ENCODE measurements around the gene NRP1.

NRP1 gene

DNA sequence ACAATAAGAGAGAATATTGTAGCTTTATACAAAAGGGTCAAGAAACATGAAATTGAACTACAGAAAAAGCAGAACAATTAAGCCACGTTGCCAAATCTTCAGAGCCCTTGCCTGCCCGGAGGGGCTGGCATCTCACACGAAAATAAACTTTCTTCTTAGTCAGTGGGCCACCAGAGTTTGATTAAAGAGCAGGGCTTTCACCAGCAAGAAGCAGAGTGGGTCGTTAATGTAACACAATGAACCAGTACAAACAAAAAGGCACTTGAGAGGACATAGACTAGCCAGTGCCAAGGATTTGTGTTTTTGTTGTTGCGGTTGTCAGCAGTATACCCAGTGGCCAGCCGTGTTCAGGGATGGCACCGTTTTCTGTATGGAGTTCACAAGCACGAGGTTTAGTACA is 155.4 kb downstream of the NRP1 start:
- Mint-ChIP-seq H3K4me3 (no peak overlapping the region), H3K9me3 (no peaks in the 10 kb centered on the region)
- ATAC-seq (replicated peaks; ENCODE audit: extremely low read depth, poor library complexity, severe bottlenecking) = no peak

GRCh38 chr10:33178026-33178755 is 156.3 kb downstream of the NRP1 start:
- Mint-ChIP-seq H3K27ac (ENCODE audit: low read depth) (no peak overlapping the region), H3K4me3 (no peak overlapping the region), H3K27me3 (peaks cover 41% of the 10 kb centered on the region), H3K36me3 (ENCODE audit: insufficient read depth) (peaks cover 1% of the 10 kb centered on the region), H3K4me1 (peaks cover 9% of the 10 kb centered on the region), H3K9me3 (no peaks in the 10 kb centered on the region)
- ATAC-seq (replicated peaks; ENCODE audit: extremely low read depth, poor library complexity, severe bottlenecking) = no peak
- no peak for DNase-seq (ENCODE audit: low spot score in 2 of 2)

More for the DNA sequence above, 155.4 kb downstream of the NRP1 start:
- no peak overlapping the region for H3K27ac Mint-ChIP-seq (ENCODE audit: low read depth)
- peaks cover 33% of the 10 kb centered on the region for H3K27me3 Mint-ChIP-seq
- peaks cover 9% of the 10 kb centered on the region for H3K4me1 Mint-ChIP-seq
- H3K36me3 Mint-ChIP-seq (ENCODE audit: insufficient read depth) = peaks cover 1% of the 10 kb centered on the region
- no peak for DNase-seq (ENCODE audit: low spot score in 2 of 2)

GRCh38 chr10:33176688-33177087 is 157.8 kb downstream of the NRP1 start:
- no peak overlapping the region for H3K4me3 Mint-ChIP-seq
- peaks cover 56% of the 10 kb centered on the region for H3K27me3 Mint-ChIP-seq
- no peak overlapping the region for H3K27ac Mint-ChIP-seq (ENCODE audit: low read depth)
- DNase-seq (ENCODE audit: low spot score in 2 of 2) (no peak), ATAC-seq (replicated peaks; ENCODE audit: extremely low read depth, poor library complexity, severe bottlenecking) (no peak)
- peaks cover 9% of the 10 kb centered on the region for H3K4me1 Mint-ChIP-seq
- H3K36me3 Mint-ChIP-seq (ENCODE audit: insufficient read depth) = no peaks in the 10 kb centered on the region
- H3K9me3 Mint-ChIP-seq = no peaks in the 10 kb centered on the region

DNA sequence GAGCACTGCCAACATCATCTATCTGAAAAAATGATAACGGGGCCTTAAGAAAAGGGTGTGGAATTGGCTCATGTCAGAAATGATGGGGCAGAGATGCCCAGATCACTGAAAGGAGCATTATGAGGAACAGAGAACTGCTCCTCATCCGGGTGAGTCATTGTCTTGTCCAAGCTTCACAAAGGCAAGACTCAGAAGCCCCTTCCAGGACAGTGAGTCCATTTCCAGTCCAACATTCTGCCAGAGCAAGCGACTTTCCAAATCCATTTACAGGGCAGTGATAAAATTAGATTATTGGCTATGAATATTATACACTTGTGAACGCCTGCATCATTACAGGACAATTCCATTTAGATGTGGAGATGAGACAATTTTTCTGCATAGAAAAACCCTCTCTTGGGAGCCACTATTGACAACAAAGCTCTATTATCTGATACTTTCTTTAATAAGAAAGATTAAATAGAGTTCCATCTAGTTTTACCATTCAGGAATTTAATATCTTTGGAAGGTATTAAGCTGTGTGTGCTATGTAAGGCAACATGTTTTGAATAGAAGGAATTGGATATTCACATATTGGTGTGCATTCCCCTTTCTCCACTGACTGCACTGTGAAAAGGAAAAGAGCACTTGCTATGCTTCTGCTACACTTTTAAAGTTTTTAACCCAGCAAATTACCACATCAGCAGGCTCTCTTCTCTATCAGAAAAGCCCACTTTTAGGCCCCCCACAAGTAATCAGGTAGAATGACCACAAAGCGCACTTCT is 159.6 kb downstream of the NRP1 start:
- ATAC-seq (replicated peaks; ENCODE audit: extremely low read depth, poor library complexity, severe bottlenecking) = no peak
- Mint-ChIP-seq H3K4me3 (no peak overlapping the region), H3K27me3 (peaks cover 65% of the 10 kb centered on the region), H3K36me3 (ENCODE audit: insufficient read depth) (no peaks in the 10 kb centered on the region), H3K9me3 (no peaks in the 10 kb centered on the region), H3K27ac (ENCODE audit: low read depth) (no peak overlapping the region), H3K4me1 (peaks cover 6% of the 10 kb centered on the region)
- no peak for DNase-seq (ENCODE audit: low spot score in 2 of 2)

DNA sequence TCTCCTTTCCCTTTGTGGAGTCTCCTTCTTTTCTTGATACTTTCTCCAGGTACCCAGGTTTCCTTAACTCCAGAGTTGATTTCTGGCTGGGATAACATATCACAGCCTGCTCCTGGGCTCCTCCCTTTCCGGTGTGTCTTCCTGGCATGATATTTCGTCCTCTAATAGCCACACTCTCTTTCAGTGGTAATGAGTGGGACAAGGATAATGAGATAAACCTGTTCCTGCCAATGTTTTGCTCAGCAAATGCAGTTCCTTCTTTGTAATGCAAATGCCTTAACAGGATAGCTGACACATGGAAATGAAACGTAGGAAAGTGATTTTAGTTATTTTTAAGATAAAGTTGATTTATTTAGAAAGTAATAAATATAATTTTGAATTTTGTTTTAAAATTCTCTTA is 168.6 kb downstream of the NRP1 start:
- H3K36me3 Mint-ChIP-seq (ENCODE audit: insufficient read depth) = no peaks in the 10 kb centered on the region
- ATAC-seq (replicated peaks; ENCODE audit: extremely low read depth, poor library complexity, severe bottlenecking) = no peak
- H3K27ac Mint-ChIP-seq (ENCODE audit: low read depth) = no peak overlapping the region
- H3K4me3 Mint-ChIP-seq = no peak overlapping the region
- H3K4me1 Mint-ChIP-seq = no peaks in the 10 kb centered on the region
- no peaks in the 10 kb centered on the region for H3K9me3 Mint-ChIP-seq
- no peak for DNase-seq (ENCODE audit: low spot score in 2 of 2)
- H3K27me3 Mint-ChIP-seq = peaks cover 19% of the 10 kb centered on the region

DNA sequence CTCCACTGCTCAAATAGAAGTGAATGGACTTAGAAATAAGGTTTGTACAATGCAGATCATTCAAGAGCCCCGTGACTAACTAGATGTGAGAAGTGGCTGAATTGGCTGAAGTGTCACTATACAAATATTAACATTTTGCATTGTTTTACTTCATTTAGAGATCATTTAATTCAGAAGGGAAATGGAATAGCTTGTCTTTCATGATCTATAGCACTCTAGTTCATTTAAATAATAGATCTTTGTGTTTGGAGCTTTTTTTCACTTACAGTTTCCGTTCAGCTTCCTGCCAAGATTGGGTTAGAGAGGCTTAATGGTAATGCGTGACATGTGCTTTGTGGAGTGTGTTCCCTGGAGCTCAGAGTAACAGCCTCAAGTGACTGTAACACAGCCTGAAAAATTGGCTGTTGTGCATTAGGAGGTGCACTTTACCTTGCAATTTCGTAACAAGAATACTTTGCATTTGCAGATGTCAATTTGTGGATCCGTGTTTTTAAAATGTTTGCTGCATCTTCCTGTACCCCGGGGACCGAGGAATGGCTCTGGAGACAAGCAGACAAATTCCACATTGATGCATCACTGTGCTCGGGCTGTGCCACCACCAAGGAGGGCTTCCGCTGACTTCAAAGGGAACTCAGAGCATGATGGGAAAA is 170.3 kb downstream of the NRP1 start:
- Mint-ChIP-seq H3K4me1 (no peaks in the 10 kb centered on the region), H3K9me3 (no peaks in the 10 kb centered on the region), H3K27ac (ENCODE audit: low read depth) (no peak overlapping the region), H3K36me3 (ENCODE audit: insufficient read depth) (no peaks in the 10 kb centered on the region), H3K4me3 (no peak overlapping the region), H3K27me3 (peaks cover 2% of the 10 kb centered on the region)
- DNase-seq (ENCODE audit: low spot score in 2 of 2) = no peak
- ATAC-seq (replicated peaks; ENCODE audit: extremely low read depth, poor library complexity, severe bottlenecking) = no peak

- H3K4me3 Mint-ChIP-seq = no peak overlapping the region
- H3K4me1 Mint-ChIP-seq = no peaks in the 10 kb centered on the region
- H3K9me3 Mint-ChIP-seq = no peaks in the 10 kb centered on the region
- DNase-seq (ENCODE audit: low spot score in 2 of 2) = no peak
- H3K27ac Mint-ChIP-seq (ENCODE audit: low read depth) = no peak overlapping the region
- ATAC-seq (replicated peaks; ENCODE audit: extremely low read depth, poor library complexity, severe bottlenecking) = no peak
- no peaks in the 10 kb centered on the region for H3K36me3 Mint-ChIP-seq (ENCODE audit: insufficient read depth)
- H3K27me3 Mint-ChIP-seq = no peaks in the 10 kb centered on the region
These were observed 172.3 kb downstream of the NRP1 start for GRCh38 chr10:33162248-33162575.

DNA sequence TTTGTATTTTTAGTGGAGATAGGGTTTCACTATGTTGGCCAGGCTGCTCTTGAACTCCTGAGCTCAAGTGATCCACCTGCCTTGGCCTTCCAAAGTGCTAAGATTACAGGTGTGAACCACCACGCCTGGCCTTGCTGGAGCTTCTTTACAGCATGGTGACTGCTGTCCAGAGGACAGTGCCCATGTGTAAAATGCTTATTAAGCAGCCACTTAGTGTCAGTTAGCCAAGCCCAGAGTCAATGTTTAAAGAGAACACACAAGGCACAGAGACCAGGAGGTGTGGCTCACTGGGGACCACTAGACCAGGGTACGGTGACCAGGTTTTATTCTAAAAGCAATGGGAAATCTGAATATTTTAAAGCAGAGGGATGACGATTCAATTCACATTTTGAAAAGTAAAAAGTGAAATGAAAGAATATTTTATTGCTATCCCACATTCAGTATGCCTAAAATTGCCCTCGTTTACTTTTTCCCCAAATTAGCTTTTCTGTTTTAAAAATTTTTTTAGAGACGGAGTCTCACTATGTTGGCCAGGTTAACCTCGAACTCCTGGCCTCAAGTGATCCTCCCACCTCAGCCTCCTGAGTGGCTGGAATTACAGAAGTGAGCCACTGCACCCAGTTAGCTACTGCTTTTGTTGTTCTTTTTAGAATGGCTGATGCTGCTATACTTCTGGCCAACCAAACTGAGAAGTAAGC is 172.8 kb downstream of the NRP1 start:
- H3K27me3 Mint-ChIP-seq = no peaks in the 10 kb centered on the region
- no peaks in the 10 kb centered on the region for H3K9me3 Mint-ChIP-seq
- no peaks in the 10 kb centered on the region for H3K36me3 Mint-ChIP-seq (ENCODE audit: insufficient read depth)
- no peaks in the 10 kb centered on the region for H3K4me1 Mint-ChIP-seq
- no peak overlapping the region for H3K27ac Mint-ChIP-seq (ENCODE audit: low read depth)
- ATAC-seq (replicated peaks; ENCODE audit: extremely low read depth, poor library complexity, severe bottlenecking) (no peak), DNase-seq (ENCODE audit: low spot score in 2 of 2) (no peak)
- H3K4me3 Mint-ChIP-seq = no peak overlapping the region

DNA sequence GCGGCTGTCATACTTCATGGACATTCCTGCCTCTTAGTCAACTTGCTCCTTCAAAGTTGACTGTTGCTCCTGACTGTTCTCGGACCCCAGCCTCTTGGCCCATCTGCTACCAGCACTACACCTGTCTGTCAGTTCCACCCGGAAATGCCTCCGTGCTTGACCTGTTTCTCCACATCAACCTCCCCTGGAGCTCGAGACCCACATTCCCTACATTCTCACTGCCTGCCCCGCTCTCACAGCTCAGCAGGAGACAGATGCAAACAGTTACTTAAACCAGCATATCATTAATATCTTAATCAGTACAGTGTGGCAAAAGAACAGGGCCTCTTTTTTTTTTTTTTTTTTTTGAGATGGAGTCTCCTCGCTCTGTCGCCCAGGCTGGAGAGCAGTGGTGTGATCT is 174.3 kb downstream of the NRP1 start:
- Mint-ChIP-seq H3K9me3 (no peaks in the 10 kb centered on the region), H3K4me1 (peaks cover 8% of the 10 kb centered on the region), H3K4me3 (no peak overlapping the region), H3K36me3 (ENCODE audit: insufficient read depth) (no peaks in the 10 kb centered on the region), H3K27ac (ENCODE audit: low read depth) (no peak overlapping the region), H3K27me3 (no peaks in the 10 kb centered on the region)
- no peak for DNase-seq (ENCODE audit: low spot score in 2 of 2)
- ATAC-seq (replicated peaks; ENCODE audit: extremely low read depth, poor library complexity, severe bottlenecking) = no peak

DNA sequence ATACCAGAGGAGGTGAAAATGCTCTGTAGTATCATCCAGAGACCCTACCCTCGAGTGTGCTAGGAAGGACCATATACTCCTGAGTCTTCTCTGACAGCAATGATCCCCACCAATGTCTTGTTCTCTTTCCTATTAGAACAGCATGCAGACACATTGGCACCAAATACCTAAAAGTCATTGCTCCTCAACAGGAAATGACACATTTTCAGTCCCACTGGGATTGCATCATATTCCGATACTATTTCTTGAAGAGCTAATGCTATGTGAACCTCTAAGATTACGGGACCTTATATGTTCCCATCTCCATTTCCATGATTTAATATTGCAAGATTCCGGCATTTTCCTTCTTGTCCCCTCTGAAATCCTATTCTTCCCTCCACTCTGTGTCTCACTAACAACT is 177.4 kb downstream of the NRP1 start:
- Mint-ChIP-seq H3K36me3 (ENCODE audit: insufficient read depth) (no peaks in the 10 kb centered on the region), H3K4me1 (peaks cover 25% of the 10 kb centered on the region), H3K27me3 (no peaks in the 10 kb centered on the region), H3K27ac (ENCODE audit: low read depth) (no peak overlapping the region), H3K9me3 (no peaks in the 10 kb centered on the region), H3K4me3 (no peak overlapping the region)
- ATAC-seq (replicated peaks; ENCODE audit: extremely low read depth, poor library complexity, severe bottlenecking) = no peak
- DNase-seq (ENCODE audit: low spot score in 2 of 2) = no peak

- Mint-ChIP-seq H3K27ac (ENCODE audit: low read depth) (peak overlapping the region; percentile 11), H3K36me3 (ENCODE audit: insufficient read depth) (no peaks in the 10 kb centered on the region), H3K27me3 (no peaks in the 10 kb centered on the region), H3K4me3 (peak overlapping the region; percentile 10), H3K4me1 (peaks cover 30% of the 10 kb centered on the region), H3K9me3 (no peaks in the 10 kb centered on the region)
- no peak for DNase-seq (ENCODE audit: low spot score in 2 of 2)
- peak; percentile 70 for ATAC-seq (replicated peaks; ENCODE audit: extremely low read depth, poor library complexity, severe bottlenecking)
These were observed 178.5 kb downstream of the NRP1 start for GRCh38 chr10:33155720-33156638.

GRCh38 chr10:33154590-33154989 is 179.9 kb downstream of the NRP1 start:
- H3K4me3 Mint-ChIP-seq = no peak overlapping the region
- no peaks in the 10 kb centered on the region for H3K36me3 Mint-ChIP-seq (ENCODE audit: insufficient read depth)
- peak overlapping the region; percentile 47 for H3K27ac Mint-ChIP-seq (ENCODE audit: low read depth)
- H3K4me1 Mint-ChIP-seq = peaks cover 39% of the 10 kb centered on the region
- H3K27me3 Mint-ChIP-seq = no peaks in the 10 kb centered on the region
- no peak for DNase-seq (ENCODE audit: low spot score in 2 of 2)
- ATAC-seq (replicated peaks; ENCODE audit: extremely low read depth, poor library complexity, severe bottlenecking) = no peak
- H3K9me3 Mint-ChIP-seq = no peaks in the 10 kb centered on the region

Data from central memory CD8-positive, alpha-beta T cell (primary cell).